Measurements from ENCODE around the gene ZNF334. TPM values are rescaled to one million over a fixed set of nuclear protein-coding genes. Genes with fewer than 3 reads are reported as not detected.

ZNF334 gene
- total and polyA plus RNA-seq, 2 donors = 2.6 to 20.5 TPM

DNA sequence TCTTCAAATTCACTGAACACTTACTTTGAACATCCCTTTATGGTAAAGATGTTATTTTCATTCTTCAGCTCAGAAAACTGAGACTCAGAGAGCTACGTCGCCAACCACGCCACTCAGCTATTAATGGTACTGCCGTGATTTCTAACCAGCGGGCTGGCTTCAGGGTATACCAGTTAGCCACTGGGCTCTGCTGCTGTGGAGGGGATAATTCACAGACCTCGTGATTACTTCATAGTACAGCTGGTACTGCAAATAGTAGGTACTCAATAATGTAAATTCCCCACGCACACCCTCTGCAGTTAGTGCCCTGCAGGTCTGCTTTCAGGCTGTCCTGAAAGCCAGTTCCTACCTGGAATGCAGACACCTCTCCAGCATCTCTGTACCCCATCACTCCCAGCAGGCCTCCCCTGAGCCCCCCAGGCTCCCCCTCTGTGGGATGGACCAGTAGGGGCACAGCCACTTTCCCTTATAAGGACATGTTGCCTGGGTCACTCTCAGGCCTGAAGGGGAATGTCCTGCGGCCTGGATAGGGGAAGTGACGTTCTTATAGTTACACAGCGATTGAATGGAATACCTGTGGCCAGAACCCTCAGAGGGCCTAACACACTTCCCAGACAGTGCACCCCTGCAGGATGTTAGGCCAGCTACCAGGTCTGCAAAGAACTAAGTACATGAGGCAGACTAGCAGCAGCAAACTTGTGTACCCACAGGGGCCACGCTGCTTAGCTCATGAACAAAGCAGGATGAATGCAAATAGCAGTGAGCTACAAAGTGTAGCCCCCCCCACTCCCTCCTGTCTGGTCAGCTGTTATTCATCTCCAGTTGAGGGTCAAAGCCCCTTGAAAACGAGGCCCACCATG lies 38.4 kb upstream of the ZNF334 start:
- WGBS = 74% methylated on average over 12 of the region's 12 CpGs
- DNase-seq (ENCODE audit: extremely low spot score) = no peak
- Histone ChIP-seq H3K27ac (ENCODE audit: low read depth) (no peak overlapping the region), H3K4me3 (ENCODE audit: low read depth, low read length) (no peak overlapping the region), H3K4me1 (ENCODE audit: insufficient read depth) (no peaks in the 10 kb centered on the region), H3K36me3 (ENCODE audit: insufficient read depth) (no peaks in the 10 kb centered on the region)

DNA sequence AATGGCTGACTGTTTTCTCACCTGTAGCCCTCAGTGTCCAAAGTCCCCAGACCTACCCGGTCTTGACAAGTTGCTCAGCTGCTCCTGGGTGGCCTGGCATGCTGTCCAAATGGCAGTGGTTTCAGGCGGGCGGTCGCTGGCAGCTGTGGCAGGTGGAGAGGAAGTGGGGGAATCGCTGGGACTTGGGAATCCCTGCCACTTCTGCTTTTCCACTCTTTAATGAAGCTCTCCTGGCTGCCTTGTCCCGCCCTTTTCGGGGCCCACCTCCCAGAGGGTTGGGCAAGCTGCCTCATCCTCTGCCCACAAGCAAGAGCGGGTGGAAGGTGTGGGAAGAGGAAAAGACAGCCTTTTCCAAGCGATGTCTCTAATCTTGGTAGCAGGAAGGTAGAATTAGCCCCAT lies 37.1 kb upstream of the ZNF334 start, which contains the start of gene OCSTAMP:
OCSTAMP (minus strand) TSS at position 194 of the 400 bp plus-strand sequence; CDS start at position 100, 94 bp downstream.
- DNase-seq (ENCODE audit: extremely low spot score) = no peak
- no peak within 1 kb of the TSS for H3K4me3 ChIP-seq (ENCODE audit: low read depth, low read length)
- H3K27ac ChIP-seq (ENCODE audit: low read depth) = no peak within 1 kb of the TSS
- no peaks in the 10 kb centered on the region for H3K4me1 ChIP-seq (ENCODE audit: insufficient read depth)
- WGBS = 73% methylated on average over 9 of the region's 9 CpGs
- H3K36me3 ChIP-seq (ENCODE audit: insufficient read depth) = no peaks in the 10 kb centered on the region

DNA sequence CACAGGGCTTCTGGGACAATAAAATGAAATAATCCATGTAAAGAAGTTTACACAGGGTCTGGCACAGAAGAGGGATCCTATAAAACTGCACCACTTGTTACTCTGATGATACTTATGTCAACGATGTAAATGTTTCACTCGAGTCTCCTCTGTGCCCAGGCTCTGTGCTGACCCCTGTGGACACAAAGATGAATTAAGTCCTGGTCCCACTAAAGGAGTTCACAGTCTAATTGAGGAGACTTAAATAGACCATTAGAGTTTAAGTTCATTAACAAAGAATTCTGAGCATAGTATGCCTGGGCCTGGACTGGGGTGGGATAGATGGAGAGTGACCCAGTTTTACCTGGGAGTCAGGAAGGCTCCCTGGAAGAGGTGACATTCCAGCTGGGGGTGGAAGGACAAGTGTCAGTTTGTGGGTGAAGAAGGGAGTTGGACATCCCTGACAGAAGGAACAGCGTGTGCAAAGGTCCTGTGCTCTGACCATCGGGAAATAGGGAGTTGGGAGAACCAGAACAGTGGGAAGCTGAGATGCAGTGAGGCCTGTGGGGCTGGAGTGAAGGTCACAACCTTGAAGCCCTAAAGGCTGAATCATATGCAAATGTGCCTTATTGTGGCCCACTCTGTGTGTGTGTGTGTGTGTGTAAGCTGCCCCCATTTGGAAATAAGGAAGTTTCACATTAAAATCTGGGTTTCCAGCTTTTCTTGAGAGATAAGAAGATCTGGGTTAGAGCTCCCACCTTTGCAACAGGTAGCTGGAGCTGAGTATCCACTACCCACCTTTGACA lies 36.0 kb upstream of the ZNF334 start:
- WGBS = 77% methylated on average over 4 of the region's 4 CpGs

DNA sequence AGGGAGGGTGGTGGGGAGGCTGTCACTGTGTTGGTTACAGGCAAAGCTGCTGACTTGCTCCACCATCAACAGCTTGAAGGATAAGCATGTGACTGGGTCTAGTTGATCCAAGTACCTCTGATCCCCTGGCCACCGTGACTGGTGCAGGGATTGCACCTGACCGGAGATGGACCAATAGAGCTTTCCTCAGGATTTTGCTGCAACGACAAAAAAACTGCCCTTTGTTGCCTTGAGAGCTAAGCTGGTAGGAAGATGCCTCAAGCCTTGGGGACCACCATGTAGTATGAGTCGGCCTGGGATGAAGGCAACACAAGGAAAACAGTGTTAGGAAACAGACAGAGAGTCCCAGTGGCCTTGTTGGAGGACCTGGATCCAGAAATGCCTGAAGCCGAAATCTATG lies 35.3 kb upstream of the ZNF334 start:
- H3K4me3 ChIP-seq (ENCODE audit: low read depth, low read length) = no peak overlapping the region
- no peak overlapping the region for H3K27ac ChIP-seq (ENCODE audit: low read depth)
- no peak for DNase-seq (ENCODE audit: extremely low spot score)
- no peaks in the 10 kb centered on the region for H3K4me1 ChIP-seq (ENCODE audit: insufficient read depth)
- H3K36me3 ChIP-seq (ENCODE audit: insufficient read depth) = no peaks in the 10 kb centered on the region
- 86% methylated on average over 5 of the region's 5 CpGs for WGBS

More for the DNA sequence above, 36.0 kb upstream of the ZNF334 start:
- Histone ChIP-seq H3K4me3 (ENCODE audit: low read depth, low read length) (no peak overlapping the region), H3K36me3 (ENCODE audit: insufficient read depth) (no peaks in the 10 kb centered on the region), H3K4me1 (ENCODE audit: insufficient read depth) (no peaks in the 10 kb centered on the region), H3K27ac (ENCODE audit: low read depth) (no peak overlapping the region)
- no peak for DNase-seq (ENCODE audit: extremely low spot score)

DNA sequence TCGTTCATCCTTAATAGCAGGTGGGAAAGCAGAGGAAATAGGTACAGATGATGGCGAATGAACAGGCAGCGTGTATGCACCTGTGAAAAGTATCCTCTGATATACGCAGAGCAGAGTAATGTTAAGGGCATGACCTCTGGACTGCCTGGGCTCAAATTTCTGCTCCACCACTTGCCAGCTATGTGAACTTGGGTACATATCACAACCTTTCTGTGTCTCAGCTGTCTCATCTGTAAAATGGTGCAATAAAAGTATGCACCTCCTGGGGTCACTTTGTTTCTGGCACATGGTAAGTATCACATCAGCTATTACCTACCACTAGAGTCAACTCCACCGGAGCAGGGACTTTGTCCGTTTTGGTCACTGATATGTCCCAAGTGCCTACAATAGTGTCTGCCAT lies 34.6 kb upstream of the ZNF334 start:
- DNase-seq (ENCODE audit: extremely low spot score) = no peak
- Histone ChIP-seq H3K27ac (ENCODE audit: low read depth) (no peak overlapping the region), H3K4me3 (ENCODE audit: low read depth, low read length) (no peak overlapping the region), H3K4me1 (ENCODE audit: insufficient read depth) (no peaks in the 10 kb centered on the region), H3K36me3 (ENCODE audit: insufficient read depth) (no peaks in the 10 kb centered on the region)
- 85% methylated on average over 6 of the region's 6 CpGs for WGBS

DNA sequence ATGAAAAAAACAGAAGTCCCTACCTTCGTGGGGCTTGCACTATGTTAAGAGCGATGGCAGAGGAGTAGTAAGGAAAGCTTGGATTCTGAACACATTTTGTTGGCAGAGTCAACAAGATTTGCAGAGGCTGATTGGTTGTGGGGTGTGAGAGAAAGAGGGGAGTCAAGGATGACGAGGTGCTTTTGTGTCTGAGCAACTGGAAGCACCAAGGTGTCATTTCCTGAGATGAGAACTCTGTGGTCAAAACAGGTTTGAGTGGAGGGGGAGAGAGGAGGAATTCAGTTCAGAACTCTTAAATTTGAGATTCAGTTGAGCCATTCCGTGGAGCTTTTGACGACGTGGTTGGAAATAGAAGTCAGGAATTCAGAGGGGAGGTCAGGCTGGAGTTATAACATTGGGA lies 33.6 kb upstream of the ZNF334 start:
- WGBS = 69% methylated on average over 6 of the region's 6 CpGs
- Histone ChIP-seq H3K36me3 (ENCODE audit: insufficient read depth) (no peaks in the 10 kb centered on the region), H3K4me3 (ENCODE audit: low read depth, low read length) (no peak overlapping the region), H3K27ac (ENCODE audit: low read depth) (no peak overlapping the region), H3K4me1 (ENCODE audit: insufficient read depth) (no peaks in the 10 kb centered on the region)
- no peak for DNase-seq (ENCODE audit: extremely low spot score)

DNA sequence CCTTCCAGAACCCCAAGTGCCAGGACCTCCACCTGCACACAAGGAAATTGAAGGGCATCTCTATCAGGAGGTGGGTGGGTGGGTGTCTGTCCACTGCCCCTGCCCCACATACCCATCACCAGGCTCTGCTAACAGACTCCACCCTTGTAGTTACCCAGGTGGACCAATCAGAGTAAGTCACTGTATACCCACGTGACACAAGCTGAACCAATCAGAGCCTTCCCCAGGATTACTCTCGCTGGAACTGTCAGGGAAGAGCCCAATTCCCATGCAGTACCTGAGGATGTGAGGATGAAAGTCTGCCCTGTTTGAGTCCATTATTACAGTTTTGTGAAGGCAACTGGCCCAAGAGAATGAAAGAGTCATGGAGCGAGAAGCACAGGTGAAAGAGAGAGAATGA lies 32.9 kb upstream of the ZNF334 start:
- WGBS = 80% methylated on average over 3 of the region's 3 CpGs
- Histone ChIP-seq H3K4me1 (ENCODE audit: insufficient read depth) (no peaks in the 10 kb centered on the region), H3K36me3 (ENCODE audit: insufficient read depth) (no peaks in the 10 kb centered on the region), H3K4me3 (ENCODE audit: low read depth, low read length) (no peak overlapping the region), H3K27ac (ENCODE audit: low read depth) (no peak overlapping the region)
- DNase-seq (ENCODE audit: extremely low spot score) = no peak

DNA sequence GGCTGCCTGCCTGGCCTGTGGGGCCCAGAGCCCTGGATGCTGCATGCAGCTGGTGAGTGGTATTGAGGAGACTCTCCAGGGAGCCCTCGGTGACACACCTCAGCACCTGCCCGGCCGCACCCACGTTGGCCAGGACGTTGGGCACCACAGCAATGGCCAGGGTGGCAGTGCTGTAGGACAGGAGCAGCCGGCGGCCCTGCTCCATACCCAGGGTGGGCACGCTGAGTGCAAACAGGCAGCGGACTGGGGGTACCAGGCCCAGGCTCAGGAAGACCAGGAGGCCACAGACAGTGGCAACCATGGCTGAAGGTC lies 32.4 kb upstream of the ZNF334 start:
- no peak overlapping the region for H3K4me3 ChIP-seq (ENCODE audit: low read depth, low read length)

DNA sequence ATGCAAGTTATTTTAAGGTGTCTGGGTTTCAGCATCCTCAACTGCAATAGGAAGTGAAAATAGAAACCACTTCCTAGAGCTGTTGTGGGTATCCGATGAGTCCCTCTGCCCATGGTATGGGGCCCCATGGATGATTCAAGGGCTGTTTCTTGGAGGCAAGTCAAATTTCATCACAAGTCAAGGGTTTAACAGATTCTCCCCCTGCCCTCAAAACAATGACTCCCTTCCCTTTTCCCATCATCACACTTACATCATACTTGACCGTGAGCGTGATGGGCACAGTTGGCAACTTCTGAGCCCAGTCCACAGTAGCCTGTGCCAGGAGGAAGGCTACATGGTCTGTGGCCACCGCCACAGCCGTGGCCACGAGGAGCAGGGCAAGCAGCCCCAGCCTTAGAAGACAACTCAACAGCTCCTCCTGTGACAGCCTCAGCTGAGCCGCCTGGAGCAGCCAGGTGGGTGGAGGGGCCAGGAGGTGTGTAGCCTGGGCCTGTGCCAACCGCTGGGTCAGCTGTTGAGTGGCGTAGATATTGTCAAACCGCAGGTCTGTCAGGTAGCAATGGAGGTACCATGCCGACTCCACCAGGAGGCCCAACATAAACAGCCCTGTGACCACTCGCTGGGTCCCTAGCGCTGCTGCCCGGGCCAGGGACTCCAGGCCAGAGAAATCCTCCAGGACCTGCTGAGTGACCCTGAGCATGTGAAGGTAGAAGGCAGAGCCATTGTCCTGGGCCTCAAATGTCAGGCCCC lies 31.9 kb upstream of the ZNF334 start:
- H3K36me3 ChIP-seq (ENCODE audit: insufficient read depth) = no peaks in the 10 kb centered on the region
- H3K27ac ChIP-seq (ENCODE audit: low read depth) = no peak overlapping the region
- WGBS = 82% methylated on average over 14 of the region's 14 CpGs
- DNase-seq (ENCODE audit: extremely low spot score) = no peak
- no peak overlapping the region for H3K4me3 ChIP-seq (ENCODE audit: low read depth, low read length)
- H3K4me1 ChIP-seq (ENCODE audit: insufficient read depth) = no peaks in the 10 kb centered on the region

More for the DNA sequence above, 32.4 kb upstream of the ZNF334 start:
- DNase-seq (ENCODE audit: extremely low spot score) = no peak
- no peaks in the 10 kb centered on the region for H3K4me1 ChIP-seq (ENCODE audit: insufficient read depth)
- H3K36me3 ChIP-seq (ENCODE audit: insufficient read depth) = no peaks in the 10 kb centered on the region
- WGBS = 94% methylated on average over 9 of the region's 9 CpGs
- no peak overlapping the region for H3K27ac ChIP-seq (ENCODE audit: low read depth)

DNA sequence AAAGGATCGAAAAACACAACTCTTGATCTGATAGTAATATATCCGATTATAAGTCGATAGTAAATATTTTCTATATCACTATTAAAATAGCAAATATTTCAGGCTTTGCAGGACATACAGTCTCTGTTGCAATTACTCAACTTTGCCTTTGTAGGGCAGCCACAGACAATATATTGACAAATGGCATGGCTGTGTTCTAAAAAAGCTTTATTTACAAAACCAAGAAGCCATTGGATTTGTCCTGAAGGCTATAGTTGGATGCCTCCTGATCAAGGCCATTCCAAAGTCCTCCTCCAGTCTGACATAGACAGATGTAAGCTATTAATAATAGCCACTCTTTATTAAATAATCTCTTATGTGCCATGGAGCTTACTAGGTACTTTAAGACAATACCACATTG lies 31.2 kb upstream of the ZNF334 start:
- Histone ChIP-seq H3K4me3 (ENCODE audit: low read depth, low read length) (no peak overlapping the region), H3K36me3 (ENCODE audit: insufficient read depth) (no peaks in the 10 kb centered on the region), H3K27ac (ENCODE audit: low read depth) (no peak overlapping the region), H3K4me1 (ENCODE audit: insufficient read depth) (no peaks in the 10 kb centered on the region)
- no peak for DNase-seq (ENCODE audit: extremely low spot score)
- 90% methylated on average over 3 of the region's 3 CpGs for WGBS

DNA sequence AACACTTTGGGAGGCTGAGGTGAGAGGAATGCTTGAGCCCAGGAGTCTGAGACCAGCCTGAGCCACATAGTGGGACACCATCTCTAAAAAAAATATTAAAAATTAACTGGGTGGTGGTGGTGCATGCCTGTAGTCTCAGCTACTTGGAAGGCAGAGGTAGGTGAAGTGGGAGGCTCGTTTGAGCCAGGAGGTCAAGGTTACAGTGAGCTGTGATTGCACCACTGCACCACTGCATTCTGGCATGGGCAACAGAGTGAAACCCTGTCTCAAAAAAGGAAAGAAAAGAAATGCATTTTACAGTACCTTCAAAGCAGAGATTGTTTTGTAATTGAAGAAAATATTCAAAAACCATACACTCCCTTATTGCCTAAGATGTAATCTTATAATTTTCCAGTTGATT lies 30.6 kb upstream of the ZNF334 start:
- Histone ChIP-seq H3K4me3 (ENCODE audit: low read depth, low read length) (no peak overlapping the region), H3K36me3 (ENCODE audit: insufficient read depth) (no peaks in the 10 kb centered on the region), H3K27ac (ENCODE audit: low read depth) (no peak overlapping the region), H3K4me1 (ENCODE audit: insufficient read depth) (no peaks in the 10 kb centered on the region)
- 42% methylated on average over 1 of the region's 1 CpG for WGBS
- no peak for DNase-seq (ENCODE audit: extremely low spot score)

DNA sequence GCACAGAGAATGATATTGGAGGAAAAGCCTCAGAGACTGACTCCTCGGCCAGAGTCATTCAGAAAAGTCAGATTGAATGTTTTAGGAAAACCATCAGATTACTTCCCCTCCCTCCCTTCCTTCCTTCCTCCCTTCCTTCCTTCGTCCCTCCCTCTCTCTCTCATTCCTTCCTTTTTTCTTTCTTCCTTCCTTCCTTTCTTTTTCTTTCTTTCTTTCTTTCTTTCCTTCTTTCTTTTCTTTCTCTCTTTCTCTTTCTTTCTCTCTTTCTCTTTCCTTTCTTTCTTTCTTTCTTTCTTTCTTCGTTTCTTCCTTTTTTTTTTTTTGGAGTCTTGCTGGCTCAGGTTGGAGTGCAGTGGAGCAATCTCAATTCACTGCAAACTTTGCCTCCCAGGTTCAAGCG lies 29.7 kb upstream of the ZNF334 start:
- no peak for DNase-seq (ENCODE audit: extremely low spot score)
- H3K36me3 ChIP-seq (ENCODE audit: insufficient read depth) = no peaks in the 10 kb centered on the region
- H3K27ac ChIP-seq (ENCODE audit: low read depth) = no peak overlapping the region
- no peaks in the 10 kb centered on the region for H3K4me1 ChIP-seq (ENCODE audit: insufficient read depth)
- no peak overlapping the region for H3K4me3 ChIP-seq (ENCODE audit: low read depth, low read length)
- WGBS = 73% methylated on average over 4 of the region's 4 CpGs

DNA sequence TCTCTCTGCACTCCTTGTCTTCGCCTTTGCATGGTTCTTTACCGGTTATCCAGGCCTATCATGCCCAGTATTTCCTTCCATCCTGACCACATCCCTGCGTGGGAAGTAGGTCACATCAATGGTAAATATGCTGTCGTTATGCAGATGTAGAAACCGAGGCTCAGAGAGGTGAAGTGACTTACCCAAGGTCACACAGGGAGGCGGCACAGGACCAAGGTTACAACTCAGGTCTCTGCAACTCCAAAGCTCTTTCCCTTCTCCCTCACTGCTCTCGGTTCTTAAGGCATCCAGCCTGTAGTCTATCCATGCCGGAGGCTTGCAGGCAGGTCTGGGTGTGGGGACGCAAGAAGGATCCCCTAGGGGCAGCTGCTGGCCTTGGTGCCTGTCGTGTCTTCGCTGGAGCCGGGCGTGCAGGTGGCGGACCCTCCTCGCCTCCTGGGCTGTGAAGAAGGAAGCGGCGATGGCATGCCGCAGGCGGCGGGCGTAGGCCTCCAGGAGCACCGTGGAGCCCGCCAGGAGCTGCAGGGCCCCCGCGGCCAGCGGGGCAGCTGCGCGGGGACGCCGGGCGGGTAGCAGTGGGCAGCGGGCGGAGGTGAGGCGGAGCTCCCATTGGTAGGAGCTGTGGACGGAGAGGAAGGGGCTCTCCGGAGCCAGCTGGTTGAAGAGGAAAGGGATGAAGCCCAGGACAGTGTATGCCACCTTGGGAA lies 28.0 kb upstream of the ZNF334 start:
- H3K4me3 ChIP-seq (ENCODE audit: low read depth, low read length) = no peak overlapping the region
- 64% methylated on average over 36 of the region's 36 CpGs for WGBS
- H3K36me3 ChIP-seq (ENCODE audit: insufficient read depth) = no peaks in the 10 kb centered on the region
- H3K27ac ChIP-seq (ENCODE audit: low read depth) = no peak overlapping the region
- no peak for DNase-seq (ENCODE audit: extremely low spot score)
- no peaks in the 10 kb centered on the region for H3K4me1 ChIP-seq (ENCODE audit: insufficient read depth)
